Tongue (tissue), 2 donors: ENCODE results near the gene TRAFD1. TPM values are rescaled to one million over a fixed set of nuclear protein-coding genes. Genes with fewer than 3 reads are reported as not detected.

Source experiments
- small RNA-seq: library from RNA; depleted of rRNA; stranded (forward); fragments of <200 nt; gene quantifications from one replicate; pipeline ENCODE3, GENCODE V24; 2014; ENCODE audit warnings: low replicate concordance
- total RNA-seq: library from RNA; depleted of rRNA; stranded (reverse); fragments of >200 nt; gene quantifications from one replicate; pipeline ENCODE4 v1.2.3, GENCODE V29; 2014

The TRAFD1 gene
- total RNA-seq, 1 donor from 2014 or later = 37.0 TPM

Small RNA genes within 50 kb of the gene (small RNA-seq; reads per million reads assigned to genes)
- not detected for gene RF00019

Other genes starting within 250 kb of the TRAFD1 start
- 14.7 TPM for gene TMEM116, start 112.4 kb upstream of the TRAFD1 start, total RNA-seq
- gene ERP29, start 112.1 kb upstream of the TRAFD1 start, total RNA-seq = 35.4 TPM
- gene NAA25, start 16.8 kb upstream of the TRAFD1 start, total RNA-seq = 59.8 TPM